AG09309 (cell line): ENCODE data around the gene ATRIP.
A peak's percentile ranks its signal among the peaks of the same experiment; 100 is the strongest.
"Not testable (repeated sequence)": the region's sequence is repeated elsewhere in the genome, so short reads cannot be mapped to it uniquely, and the experiment has no call there.

Source experiments
- DNase-seq: peaks from one replicate; pipeline ENCODE4 v3.0.0-alpha.2; 2010; ENCODE audit warnings: low read depth
- H3K4me3 ChIP-seq: 2 replicates; pipeline ENCODE4 v1.5.1; 2011; ENCODE audit warnings: mild to moderate bottlenecking, low read depth, low read length, moderate library complexity; ENCODE audit not compliant: control insufficient read depth
- TF ChIP-seq, protein P1 (sequence below): IDR thresholded peaks from 2 replicates; pipeline ENCODE4 v1.5.1; 2011; ENCODE audit warnings: mild to moderate bottlenecking, low read depth, low read length, inconsistent platforms; ENCODE audit not compliant: insufficient read depth, control insufficient read depth; ENCODE audit errors: missing control alignments

ATRIP gene

DNA sequence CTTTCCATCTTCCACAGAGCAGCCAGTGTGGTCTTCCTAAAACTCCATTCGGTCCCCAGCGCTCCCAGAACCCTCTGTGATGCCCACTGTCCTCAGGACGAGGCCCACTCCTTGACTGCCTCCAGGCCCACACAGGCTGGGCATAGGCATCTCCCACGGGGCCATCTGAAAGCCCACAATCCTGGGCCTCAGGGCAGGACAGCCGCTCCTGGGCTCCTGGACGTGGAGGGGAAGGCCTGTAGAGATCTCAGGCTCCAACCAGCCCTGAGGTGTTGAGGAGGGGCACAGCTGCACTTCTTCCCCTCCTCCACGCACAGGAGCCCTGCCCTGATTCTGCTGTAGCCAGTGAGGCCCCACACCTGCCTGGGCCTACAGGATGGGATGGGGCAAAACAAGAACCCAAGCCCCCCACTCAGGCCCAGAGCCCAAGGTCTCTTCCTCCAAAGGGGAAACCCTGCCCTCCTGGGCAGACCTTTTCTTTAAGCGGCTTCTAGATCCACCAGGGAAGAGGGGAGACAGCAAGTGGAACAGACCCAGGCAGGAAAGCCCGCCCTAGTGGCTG lies 31.5 kb downstream of the ATRIP start:
- DNase-seq = no peak
- TF ChIP-seq, protein P1, sequence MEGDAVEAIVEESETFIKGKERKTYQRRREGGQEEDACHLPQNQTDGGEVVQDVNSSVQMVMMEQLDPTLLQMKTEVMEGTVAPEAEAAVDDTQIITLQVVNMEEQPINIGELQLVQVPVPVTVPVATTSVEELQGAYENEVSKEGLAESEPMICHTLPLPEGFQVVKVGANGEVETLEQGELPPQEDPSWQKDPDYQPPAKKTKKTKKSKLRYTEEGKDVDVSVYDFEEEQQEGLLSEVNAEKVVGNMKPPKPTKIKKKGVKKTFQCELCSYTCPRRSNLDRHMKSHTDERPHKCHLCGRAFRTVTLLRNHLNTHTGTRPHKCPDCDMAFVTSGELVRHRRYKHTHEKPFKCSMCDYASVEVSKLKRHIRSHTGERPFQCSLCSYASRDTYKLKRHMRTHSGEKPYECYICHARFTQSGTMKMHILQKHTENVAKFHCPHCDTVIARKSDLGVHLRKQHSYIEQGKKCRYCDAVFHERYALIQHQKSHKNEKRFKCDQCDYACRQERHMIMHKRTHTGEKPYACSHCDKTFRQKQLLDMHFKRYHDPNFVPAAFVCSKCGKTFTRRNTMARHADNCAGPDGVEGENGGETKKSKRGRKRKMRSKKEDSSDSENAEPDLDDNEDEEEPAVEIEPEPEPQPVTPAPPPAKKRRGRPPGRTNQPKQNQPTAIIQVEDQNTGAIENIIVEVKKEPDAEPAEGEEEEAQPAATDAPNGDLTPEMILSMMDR = no peak
- H3K4me3 ChIP-seq = no peak overlapping the region

DNA sequence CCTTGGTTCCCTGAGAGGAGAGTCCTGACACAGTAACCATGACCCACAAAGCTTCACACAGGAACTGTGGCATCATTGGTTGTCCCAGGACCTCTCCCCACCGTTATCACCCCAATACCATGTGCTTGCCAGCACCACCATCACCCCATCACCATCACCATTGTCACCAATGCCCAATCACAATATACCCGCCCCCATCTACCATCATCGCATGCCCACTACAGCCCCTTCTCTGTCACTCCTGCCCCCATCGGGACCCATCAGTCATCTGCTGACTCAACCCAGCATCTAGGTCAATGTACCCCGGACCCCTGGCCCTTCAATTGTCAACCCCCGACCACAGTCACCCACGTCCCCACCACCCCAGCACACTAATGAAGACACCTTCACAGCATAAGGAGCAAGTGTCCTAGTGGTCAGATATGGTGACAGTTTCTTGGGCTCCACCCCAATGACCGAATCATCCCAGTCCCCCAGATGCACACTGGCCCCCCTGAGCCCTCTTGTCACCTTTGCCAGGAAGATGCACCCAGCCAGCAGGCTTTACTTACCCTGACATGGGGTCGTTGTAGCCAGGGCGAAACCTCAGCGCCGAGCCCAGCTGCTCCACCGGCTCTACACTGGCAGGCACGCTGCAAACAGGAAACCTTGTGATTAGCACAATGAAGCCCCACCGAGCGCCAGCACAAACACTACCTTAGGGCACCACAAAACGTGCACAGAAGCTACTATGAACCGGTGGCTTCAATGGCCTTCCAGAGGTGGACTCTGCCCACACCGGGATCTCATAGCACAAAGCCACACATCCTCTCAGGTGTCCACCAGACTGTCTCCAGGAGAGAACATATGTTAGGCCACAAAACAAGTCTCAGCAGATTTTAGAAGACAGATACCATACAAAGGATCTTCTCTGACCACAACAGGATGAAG lies 32.4 kb downstream of the ATRIP start:
- DNase-seq = no peak
- H3K4me3 ChIP-seq = no peak overlapping the region
- TF ChIP-seq, protein P1 = no peak

DNA sequence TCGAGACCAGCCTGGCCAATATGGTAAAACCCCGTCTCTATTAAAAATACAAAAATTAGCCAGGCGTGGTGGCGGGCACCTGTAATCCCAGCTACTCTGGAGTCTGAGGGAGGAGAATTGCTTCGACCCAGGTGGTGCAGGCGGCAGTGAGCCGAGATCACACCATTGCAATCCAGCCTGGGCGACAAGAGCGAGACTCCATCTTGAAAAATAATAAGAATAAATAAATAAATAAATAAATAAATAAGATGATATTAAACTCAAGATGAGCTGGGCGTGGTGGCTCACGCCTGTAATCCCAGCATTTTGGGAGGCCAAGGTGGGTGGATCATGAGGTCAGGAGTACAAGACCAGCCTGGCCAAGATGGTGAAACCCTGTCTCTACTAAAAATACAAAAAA lies 34.4 kb downstream of the ATRIP start:
- not testable (repeated sequence) for DNase-seq, H3K4me3 ChIP-seq

DNA sequence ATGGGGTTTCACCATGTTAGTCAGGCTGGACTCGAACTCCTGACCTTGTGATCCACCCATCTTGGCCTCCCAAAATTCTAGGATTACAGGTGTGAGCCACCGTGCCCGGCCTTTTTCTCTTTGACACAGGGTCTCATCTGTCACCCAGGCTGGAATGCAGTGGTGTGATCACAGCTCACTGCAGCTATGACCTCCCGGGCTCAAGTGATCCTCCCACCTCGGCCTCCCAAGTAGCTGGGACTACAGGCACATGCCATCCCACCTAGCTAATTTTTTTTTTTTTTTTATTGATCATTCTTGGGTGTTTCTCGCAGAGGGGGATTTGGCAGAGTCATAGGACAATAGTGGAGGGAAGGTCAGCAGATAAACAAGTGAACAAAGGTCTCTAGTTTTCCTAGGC lies 36.3 kb downstream of the ATRIP start:
- DNase-seq, H3K4me3 ChIP-seq: not testable (repeated sequence)

DNA sequence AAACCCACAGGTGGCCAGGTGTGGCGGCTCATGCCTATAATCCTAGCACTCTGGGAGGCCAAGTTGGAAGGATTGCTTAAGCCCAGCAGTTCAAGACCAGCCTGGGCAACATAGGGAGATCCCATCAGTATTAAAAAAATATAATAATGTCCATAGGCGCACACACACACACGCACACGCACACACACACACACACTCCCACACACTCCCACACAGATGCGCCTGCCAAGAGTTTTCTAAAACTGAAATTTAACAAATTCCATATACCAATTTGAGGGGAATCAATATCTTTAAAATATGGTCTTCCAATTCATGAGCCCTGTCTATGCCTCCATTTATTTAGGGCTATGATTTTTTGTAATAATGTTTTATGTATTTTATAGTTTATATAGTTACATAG lies 40.4 kb downstream of the ATRIP start:
- no peak for DNase-seq
- TF ChIP-seq, protein P1 = no peak
- no peak overlapping the region for H3K4me3 ChIP-seq

DNA sequence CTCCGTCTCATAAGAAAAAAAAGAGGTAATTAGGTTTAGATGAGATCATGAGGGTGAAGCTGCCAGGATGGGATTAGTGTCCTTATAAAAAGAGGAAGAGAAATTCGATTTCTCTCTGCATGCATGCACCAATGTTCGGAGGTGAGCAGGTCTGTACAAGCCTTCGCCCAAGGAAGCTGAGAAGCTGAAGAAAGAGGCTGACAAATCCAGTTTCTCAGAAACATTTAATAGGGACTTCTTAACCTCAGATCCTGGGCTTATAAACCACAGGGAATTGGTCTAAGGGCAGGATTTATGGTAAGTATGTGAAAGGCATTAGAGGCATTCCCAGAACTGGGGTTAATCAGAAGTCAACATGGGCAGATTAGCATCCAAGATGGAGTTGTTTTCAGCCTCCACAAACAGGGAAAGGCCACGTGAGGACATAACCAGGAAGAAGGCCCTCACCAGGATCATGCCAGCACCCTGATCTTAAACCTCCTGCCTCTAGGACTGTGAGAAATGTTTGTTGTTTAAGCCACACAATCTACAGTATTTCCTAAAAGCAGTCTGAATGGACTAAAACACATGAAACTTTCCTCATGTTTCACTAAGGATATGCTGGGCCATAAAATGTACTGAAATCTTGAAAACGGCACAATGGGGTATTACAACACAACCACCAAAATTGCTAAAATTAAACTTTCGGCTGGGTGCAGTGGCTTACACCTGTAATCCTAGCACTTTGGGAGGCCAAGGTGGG lies 46.1 kb downstream of the ATRIP start:
- TF ChIP-seq, protein P1 = no peak
- no peak overlapping the region for H3K4me3 ChIP-seq
- DNase-seq = peak; percentile 56

DNA sequence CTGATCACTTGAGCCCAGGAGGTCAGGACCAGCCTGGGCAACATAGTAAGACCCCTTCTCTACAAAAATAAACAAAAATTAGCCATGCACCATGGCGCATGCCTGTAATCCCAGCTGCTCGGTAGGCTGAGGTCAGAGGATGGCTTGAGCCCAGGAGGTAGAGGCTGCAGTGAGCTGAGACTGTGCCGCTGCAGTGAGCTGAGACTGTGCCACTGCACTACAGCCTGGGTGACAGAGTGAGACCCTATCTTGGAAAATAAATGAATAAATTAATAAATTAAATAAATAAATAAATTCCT lies 46.6 kb downstream of the ATRIP start:
- H3K4me3 ChIP-seq = no peak overlapping the region
- TF ChIP-seq, protein P1 = no peak

More for the DNA sequence above, 46.6 kb downstream of the ATRIP start:
- no peak for DNase-seq
